GM10847 (cell line): ENCODE data around the gene ZMYM2.
A peak's percentile ranks its signal among the peaks of the same experiment; 100 is the strongest.

Source experiments
- POLR2A ChIP-seq: IDR thresholded peaks from 2 replicates; pipeline ENCODE4 v1.6.1; 2011; ENCODE audit not compliant: insufficient read length; ENCODE audit errors: extremely low read depth

ZMYM2 gene

DNA sequence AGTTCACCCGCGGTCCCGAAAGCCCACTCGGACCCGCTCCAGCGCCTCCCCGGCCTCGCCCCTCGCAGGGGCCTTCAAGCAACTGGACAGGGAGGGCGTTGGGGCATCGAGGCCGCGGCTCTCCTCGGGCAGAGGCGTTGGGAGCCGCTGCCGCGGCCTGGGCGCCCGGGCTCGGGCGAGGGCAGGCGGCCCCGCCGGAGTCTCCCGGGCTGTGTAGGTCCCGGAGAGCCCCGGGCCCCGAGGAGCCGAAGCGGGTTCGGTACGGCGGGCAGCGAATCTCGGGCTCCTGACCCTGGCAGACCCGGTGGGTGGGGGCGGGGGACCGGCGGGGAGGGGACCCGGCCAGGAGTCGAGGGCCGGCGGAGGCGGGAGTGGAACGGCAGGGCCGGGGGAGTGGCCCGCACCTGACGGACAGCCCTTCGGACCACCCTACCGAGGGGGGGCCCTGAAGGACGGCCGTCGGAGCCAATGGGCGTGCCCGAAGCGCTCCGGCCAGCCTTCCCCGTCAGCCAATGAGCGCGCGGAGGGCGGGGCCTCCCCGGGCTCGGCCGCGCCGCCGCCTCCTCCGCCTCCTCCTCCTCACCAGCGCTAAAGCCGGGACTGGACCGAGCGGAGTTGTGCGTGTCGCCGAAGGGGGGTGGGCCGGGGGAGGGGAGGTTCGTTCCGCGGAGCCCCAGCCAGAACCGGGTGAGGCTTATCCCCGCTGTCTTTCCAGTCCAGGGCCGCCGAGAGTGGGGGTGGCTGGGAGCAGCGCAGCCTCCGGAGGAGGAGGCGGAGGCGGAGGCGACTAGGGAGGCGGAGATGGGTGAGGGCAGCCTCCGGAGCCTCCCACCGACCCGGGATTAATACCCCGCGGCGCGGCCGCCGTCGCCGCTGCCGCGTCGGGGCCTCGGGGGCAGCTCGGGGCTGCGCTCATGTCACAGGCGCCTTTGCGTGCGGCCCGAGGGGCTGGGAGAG is at the start of gene ZMYM2:
Gene ZMYM2 (plus strand): TSS at position 573 of the 957 bp plus-strand sequence. CDS start 34,346 bp downstream, outside the sequence.
- no peak for TF ChIP-seq POLR2A

GRCh38 chr13:19910336-19911072 is 48.0 kb upstream of the ZMYM2 start:
- TF ChIP-seq POLR2A, result no peak

DNA sequence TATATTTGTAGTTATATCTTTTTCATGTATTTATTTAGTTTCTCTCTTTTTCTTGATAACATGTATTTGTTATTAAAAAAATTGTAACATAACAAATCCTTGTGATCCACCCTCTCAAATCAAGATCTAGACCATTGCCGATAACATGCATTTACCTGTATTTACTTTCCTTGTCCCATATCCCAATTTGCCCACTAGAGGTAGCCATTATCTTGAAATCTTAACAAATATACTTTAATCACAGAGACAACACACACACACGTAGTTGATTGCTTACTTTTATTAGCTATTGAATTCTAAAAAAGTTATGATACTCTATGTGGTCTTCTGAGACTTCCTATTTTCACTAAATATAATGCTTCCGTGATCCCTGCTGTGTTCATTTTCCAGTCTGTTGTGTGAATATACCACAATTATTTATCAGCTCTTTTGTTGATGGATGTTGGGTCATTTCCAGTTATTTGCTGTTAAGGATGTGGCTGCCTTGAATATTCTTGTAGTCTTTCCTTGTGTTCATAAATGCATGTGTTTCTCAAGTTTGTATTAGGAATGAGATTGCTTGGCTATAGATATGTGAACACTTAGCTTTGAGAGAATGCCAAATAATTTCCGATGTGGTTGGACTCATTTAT is 31.3 kb upstream of the ZMYM2 start:
- TF ChIP-seq POLR2A, result no peak

GRCh38 chr13:19940106-19940505 is 18.4 kb upstream of the ZMYM2 start:
- TF ChIP-seq POLR2A, result no peak

DNA sequence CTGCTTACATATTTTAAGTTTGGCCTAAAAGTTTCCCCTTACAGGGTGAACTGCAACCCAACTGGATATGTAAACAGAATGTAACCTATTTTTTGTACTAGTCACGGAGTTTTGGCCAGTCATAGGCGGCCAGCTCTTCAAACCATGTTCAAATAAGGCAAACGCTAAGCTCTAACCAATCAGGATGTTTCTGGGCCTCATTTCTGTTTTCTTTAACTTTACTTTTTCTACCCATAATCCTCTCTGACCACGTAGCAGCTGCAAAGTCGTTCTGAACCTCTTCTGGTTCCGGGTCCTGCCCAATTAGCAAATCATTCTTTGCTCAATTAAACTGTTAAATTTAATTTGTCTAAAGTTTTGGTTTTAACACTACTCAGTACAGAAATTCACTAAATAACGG is 8.2 kb upstream of the ZMYM2 start:
- no peak for TF ChIP-seq POLR2A

DNA sequence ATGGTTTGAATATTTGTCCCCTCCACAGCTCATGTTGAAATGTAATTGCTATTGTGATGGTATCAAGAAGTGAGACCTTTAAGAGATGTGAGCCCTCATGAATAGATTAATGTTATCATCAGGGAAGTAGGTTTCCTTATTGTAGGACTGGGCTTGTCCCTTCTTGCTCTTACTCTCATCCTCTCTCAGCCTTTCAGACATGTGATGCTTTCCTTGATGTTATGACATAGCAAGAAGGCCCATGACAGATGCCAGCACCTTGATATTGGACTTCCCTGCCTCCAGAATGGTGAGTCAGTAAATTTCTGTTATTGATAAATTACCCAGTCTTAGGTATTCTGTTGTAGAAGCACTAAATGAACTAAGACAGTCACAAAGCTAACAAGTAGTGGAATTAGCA is 5.7 kb upstream of the ZMYM2 start:
- no peak for TF ChIP-seq POLR2A

DNA sequence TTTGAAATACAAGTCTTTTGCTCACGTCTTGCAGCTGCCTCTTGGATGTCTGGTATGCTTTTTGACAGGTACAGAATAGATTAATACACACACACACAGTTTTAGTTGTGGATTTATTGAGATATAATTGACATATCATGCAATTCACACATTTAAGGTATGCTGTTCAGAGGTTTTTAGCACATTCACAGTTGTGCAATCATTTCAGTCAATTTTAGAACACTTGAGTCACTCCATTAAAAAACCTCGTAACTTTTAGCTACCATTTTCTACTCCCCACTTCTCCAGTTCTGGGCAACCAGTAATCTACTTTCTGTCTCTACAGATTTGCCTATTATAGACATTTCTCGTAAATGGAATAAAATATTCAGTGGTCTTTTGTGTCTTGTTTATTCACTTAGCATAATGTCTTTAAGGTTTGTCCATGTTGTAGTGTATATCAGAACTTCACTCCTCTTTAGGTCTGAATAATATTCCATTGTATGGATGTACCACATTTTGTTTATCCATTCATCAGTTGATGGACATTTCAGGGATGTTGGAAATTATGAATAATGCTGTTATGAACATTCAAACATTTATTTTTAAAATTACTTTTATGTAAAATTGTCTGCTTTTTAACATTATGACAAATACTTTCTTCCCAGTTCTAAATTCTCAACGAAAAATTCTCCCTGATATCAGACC is 2.5 kb upstream of the ZMYM2 start:
- TF ChIP-seq POLR2A, result no peak

- peak; percentile 31 for TF ChIP-seq POLR2A
Measured at GRCh38 chr13:19957320-19958154, 990 bp upstream of the ZMYM2 start.

DNA sequence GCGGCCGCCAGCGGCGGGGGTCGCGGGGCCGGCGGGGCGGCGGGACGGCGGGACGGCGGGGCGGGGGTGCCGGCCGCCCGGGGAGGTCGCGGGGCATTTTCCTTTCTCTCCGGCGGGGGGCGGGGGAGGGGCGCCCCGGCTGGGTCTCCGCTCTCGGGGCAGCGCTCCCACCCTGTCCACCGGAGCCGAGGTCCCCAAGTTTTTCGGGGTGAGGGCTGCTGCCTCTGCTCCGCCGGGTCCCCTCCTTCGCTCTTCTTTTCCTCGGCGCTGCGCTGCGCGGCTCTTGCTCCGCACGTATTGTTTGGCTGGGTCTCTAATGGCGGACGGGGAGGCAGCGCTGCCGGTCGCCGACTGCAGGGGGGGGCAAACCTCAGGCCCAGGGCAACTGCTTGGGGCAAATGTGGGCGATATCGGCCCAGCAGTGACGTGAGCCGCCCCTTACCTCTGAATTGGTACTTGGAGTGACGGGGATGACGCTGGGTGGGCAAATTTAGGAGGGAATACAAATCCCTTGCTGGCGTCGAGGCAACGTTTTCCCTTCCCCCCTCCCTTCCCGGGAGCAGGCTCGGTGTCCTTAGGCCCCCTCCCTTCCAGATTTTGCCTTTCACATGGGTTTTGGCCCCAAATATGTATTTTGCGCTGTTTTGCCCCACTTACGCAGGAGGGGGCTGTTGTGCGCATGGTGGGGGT is 759 bp downstream of the ZMYM2 start:
- no peak for TF ChIP-seq POLR2A

DNA sequence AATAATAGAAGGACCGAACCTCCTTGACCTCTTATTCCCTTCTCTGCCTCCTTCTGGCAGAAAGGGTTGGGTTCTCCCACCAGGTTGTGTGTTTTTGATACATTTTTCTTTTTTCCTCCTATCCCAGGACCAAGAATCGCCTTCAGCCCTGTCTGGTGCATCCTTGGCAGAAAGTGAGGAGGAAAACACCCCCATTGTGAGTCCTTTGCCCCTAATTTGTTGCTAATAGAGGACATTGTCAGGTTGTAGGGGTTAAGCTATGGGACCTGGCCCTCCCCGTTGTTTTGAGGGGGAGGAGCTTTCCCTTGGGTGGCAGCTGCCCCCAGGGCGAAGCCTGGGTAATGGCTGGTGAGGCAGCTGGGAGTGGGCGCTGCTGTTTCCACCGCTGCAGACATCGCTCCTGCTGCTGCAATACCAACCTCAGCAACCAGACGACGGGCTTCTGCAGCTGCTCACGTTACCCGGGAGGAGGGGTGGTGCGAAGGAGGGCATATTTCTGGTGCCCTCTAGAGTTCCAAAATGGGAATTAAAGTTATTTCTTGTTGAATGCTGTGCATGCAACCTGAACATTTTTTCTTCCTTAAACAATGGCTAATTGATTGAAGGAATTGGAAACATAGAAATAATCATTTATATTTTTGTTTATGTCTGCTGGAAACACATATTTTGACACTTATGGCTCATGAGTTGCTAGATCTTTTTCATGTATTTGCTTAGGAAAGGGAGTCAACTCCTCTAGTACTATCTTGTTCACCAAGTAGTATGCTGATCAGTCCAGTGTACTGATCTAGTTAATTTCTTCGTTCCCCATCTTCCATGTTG is 1.5 kb downstream of the ZMYM2 start:
- TF ChIP-seq POLR2A, result no peak

- TF ChIP-seq POLR2A, result no peak
Measured at GRCh38 chr13:19960653-19960976, 2.1 kb downstream of the ZMYM2 start.

DNA sequence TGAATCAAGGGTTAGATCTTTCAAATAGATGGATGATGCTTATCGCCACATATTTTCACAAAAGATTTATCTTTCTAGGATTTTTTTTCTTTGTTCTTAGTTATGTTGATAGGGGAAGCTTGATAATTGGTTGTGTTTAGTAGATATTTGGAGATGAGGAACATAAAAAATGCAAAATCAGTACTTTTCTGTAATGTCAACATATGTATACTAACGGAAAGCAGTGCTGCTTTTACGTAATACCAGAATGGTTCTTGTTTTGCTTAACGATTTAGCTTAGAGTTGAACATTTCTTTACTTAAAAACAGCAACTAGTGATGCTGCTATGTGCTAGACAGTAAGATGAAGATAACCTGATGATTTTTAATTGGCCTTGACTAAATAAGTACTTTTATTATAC is 3.0 kb downstream of the ZMYM2 start:
- TF ChIP-seq POLR2A, result no peak

GRCh38 chr13:19961924-19962323 is 3.4 kb downstream of the ZMYM2 start:
- TF ChIP-seq POLR2A, result no peak
